Kidney epithelial cell (primary cell): ENCODE results near the gene PEX11B. TPM values are rescaled to one million over a fixed set of nuclear protein-coding genes. Genes with fewer than 3 reads are reported as not detected.

Experiments used
- DNase-seq: peaks from one replicate; pipeline ENCODE4 v3.0.0-alpha.2; 2010; ENCODE audit warnings: low read depth
- H3K27me3 ChIP-seq: 2 replicates; pipeline ENCODE4 v1.6.0; 2011; ENCODE audit warnings: low read length; ENCODE audit not compliant: control insufficient read depth, insufficient read depth
- H3K36me3 ChIP-seq: 2 replicates; pipeline ENCODE4 v1.5.1; 2011; ENCODE audit warnings: low read length; ENCODE audit not compliant: control insufficient read depth, insufficient read depth
- H3K4me3 ChIP-seq: 2 replicates; pipeline ENCODE4 v1.5.1; 2011; ENCODE audit warnings: low read depth, mild to moderate bottlenecking, control low read depth, low read length
- total RNA-seq: library from RNA; depleted of rRNA; stranded (reverse); fragments of >200 nt; gene quantifications from 2 replicates; pipeline ENCODE4 v1.2.3, GENCODE V29; 2015
- TF ChIP-seq, protein P1 (sequence below): IDR thresholded peaks from 2 replicates; pipeline ENCODE4 v1.5.1; 2011; ENCODE audit warnings: mild to moderate bottlenecking, moderate library complexity, low read length, control low read depth, inconsistent platforms; ENCODE audit not compliant: insufficient read depth, poor library complexity, severe bottlenecking

The PEX11B gene
- 25.9 and 31.2 TPM in 2 replicates for total RNA-seq

- DNase-seq: peak; percentile 42
- no peaks in the 10 kb centered on the region for H3K36me3 ChIP-seq
- peak within 1 kb of the TSS; percentile 80 for H3K4me3 ChIP-seq
- TF ChIP-seq, protein P1, sequence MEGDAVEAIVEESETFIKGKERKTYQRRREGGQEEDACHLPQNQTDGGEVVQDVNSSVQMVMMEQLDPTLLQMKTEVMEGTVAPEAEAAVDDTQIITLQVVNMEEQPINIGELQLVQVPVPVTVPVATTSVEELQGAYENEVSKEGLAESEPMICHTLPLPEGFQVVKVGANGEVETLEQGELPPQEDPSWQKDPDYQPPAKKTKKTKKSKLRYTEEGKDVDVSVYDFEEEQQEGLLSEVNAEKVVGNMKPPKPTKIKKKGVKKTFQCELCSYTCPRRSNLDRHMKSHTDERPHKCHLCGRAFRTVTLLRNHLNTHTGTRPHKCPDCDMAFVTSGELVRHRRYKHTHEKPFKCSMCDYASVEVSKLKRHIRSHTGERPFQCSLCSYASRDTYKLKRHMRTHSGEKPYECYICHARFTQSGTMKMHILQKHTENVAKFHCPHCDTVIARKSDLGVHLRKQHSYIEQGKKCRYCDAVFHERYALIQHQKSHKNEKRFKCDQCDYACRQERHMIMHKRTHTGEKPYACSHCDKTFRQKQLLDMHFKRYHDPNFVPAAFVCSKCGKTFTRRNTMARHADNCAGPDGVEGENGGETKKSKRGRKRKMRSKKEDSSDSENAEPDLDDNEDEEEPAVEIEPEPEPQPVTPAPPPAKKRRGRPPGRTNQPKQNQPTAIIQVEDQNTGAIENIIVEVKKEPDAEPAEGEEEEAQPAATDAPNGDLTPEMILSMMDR: no peak
- H3K27me3 ChIP-seq: no peaks in the 10 kb centered on the region
Measured at GRCh38 chr1:145918144-145918991, at the start of gene PEX11B. PEX11B (minus strand) TSS chr1:145918717; CDS start chr1:145918688, 29 bp downstream.

DNA sequence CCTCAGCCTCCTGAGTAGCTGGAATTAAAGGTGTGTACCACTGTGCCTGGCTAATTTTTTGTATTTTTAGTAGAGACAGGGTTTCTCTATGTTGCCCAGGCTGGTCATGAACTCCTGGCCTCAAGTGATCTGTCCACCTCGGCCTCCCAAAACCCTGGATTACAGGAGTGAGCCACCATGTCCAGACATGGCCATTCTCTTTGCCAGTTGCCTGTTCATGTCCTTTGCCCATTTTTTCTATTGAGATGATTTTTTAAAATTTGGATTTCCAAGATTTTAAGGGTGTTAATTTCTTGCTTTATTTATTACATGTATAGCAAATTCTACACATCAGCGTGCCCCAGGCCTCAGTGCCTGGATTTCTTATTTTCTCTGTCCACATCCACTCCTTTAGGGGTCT lies 48.8 kb upstream of the PEX11B start:
- Histone ChIP-seq H3K4me3 (no peak overlapping the region), H3K27me3 (no peaks in the 10 kb centered on the region), H3K36me3 (no peaks in the 10 kb centered on the region)
- DNase-seq: no peak
- TF ChIP-seq, protein P1: no peak

GRCh38 chr1:145965119-145965744 lies 46.7 kb upstream of the PEX11B start:
- Histone ChIP-seq H3K27me3 (no peaks in the 10 kb centered on the region), H3K4me3 (peak overlapping the region; percentile 76), H3K36me3 (no peaks in the 10 kb centered on the region)
- TF ChIP-seq, protein P1: no peak
- no peak for DNase-seq

GRCh38 chr1:145964328-145965118 lies 46.0 kb upstream of the PEX11B start, which contains the start of the genes ANKRD34A and POLR3GL:
ANKRD34A (minus strand) TSS chr1:145964575; CDS start chr1:145961759, 2,816 bp downstream.
POLR3GL (plus strand) TSS chr1:145964690; CDS start chr1:145974866, 10,176 bp downstream.
- Histone ChIP-seq H3K27me3 (no peaks in the 10 kb centered on the region), H3K36me3 (no peaks in the 10 kb centered on the region), H3K4me3 (peak within 1 kb of the TSS; percentile 76)
- peak; percentile 92 for DNase-seq
- TF ChIP-seq, protein P1: no peak

- TF ChIP-seq, protein P1: no peak
- peak; percentile 49 for DNase-seq
- Histone ChIP-seq H3K4me3 (peak overlapping the region; percentile 76), H3K27me3 (no peaks in the 10 kb centered on the region), H3K36me3 (no peaks in the 10 kb centered on the region)
Measured at GRCh38 chr1:145963265-145964019, 44.9 kb upstream of the PEX11B start.
